ENCODE data around the gene GMPPA. TPM values are rescaled to one million over a fixed set of nuclear protein-coding genes. Genes with fewer than 3 reads are reported as not detected.
A peak's percentile ranks its signal among the peaks of the same experiment; 100 is the strongest.

Gene GMPPA
- total RNA-seq, 1 experiment from 2014 or later, result 89.6 TPM

DNA sequence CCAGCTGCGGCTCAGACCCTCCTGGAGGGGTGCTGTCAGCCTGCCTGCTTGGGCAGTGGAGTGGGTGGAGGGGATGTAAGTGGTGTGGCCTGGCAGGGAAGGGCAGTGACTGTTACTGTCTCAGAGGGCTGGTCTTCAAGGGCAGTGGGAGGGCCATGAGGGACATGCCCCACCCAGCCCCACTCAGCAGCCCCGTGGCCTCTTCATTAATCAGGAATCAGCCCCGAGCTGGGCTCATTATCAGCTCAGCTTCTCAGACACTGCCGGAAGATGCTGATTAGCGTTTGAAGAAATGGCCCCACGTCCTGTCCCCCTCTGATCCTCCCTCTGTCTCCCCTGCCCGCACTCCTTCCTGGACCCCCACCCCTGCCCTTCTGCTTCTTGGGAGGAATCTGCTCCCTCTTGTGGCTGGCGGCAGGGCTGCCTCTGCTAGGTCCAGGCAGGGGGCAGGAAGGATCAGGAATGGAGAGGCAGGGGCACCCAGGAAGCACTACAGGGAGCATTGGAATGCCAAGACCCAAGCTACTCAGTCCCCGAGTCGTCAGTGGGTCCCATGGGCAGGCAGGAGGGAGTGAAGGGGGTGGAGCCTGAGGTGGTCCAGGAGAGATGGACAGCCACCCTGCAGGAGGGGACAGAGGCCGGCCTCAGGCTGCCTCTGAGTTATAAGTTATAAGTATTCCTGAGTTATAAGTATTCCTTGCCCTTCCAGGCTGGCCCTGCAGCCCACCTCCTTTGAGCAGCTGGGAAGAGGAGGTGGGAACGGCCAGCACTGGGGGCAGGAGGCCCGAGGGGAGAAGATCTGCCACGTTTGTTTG is 22.6 kb downstream of the GMPPA start:
- no peaks in the 10 kb centered on the region for H3K9me3 ChIP-seq
- H3K4me3 ChIP-seq, result no peak overlapping the region
- DNase-seq, result peak; percentile 54
- H3K27me3 ChIP-seq, result no peaks in the 10 kb centered on the region; the same call in 1 of the 2 replicates
- no peaks in the 10 kb centered on the region for H3K36me3 ChIP-seq

- Histone ChIP-seq H3K36me3 (no peaks in the 10 kb centered on the region), H3K4me3 (no peak overlapping the region), H3K9me3 (no peaks in the 10 kb centered on the region), H3K27me3 (no peaks in the 10 kb centered on the region; the same call in 1 of the 2 replicates)
- DNase-seq, result peak; percentile 63
Observed at GRCh38 chr2:219522111-219523030, 23.7 kb downstream of the GMPPA start.

DNA sequence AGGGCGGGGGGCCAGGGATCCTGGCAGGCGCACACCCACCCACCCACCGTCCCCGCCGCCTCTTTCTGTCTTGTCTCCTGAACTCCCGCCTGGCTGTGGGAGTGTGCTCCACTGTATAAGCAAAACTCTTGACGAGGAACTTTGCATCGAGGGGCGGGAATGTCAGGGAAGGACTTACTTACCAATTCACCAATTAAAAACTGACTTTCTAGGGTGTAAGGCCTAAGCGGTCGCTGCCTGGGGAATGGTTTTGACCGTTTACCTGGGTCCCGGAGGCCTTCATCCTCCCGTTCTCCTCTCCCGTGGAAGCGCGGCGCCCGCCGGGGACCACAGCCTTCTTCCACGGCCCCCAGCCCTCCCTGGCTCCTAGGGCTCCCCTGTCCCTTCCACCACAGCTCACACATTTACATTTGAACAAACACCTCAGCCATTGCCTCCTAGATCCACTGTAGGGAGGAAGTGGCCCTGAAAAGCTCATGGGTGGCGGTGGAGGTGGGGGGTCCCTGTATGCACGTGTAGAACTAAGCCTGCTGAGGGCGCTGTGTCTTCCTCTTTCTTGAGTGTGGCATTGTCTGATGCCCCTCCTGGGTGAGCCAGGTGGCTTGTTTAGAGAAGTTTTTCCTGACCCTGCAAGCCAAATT is 24.5 kb downstream of the GMPPA start:
- Histone ChIP-seq H3K36me3 (no peaks in the 10 kb centered on the region), H3K27me3 (no peaks in the 10 kb centered on the region; the same call in 1 of the 2 replicates), H3K9me3 (no peaks in the 10 kb centered on the region), H3K4me3 (no peak overlapping the region)
- no peak for DNase-seq

DNA sequence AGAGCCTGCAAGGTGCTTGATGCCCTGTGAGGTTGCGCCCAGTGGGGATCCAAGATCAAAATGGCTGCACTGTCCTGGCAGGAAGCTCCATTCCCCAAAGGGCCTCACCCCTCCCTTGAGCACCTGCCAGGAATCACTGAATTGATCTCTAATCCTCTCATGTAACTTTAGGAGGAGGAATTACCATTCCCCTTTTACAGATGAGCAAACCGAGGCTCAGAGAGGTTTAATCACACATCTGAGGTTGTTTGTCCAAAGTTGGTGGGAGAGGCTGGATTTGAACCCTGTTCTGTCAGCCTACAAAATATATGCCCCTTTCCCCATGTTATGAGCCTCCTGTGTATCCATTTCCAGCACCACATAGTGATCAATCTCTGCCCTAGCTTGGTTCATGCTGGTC is 26.1 kb downstream of the GMPPA start:
- DNase-seq, result no peak
- no peak overlapping the region for H3K4me3 ChIP-seq
- H3K27me3 ChIP-seq, result peaks cover 7% of the 10 kb centered on the region
- H3K36me3 ChIP-seq, result no peaks in the 10 kb centered on the region
- no peaks in the 10 kb centered on the region for H3K9me3 ChIP-seq

- DNase-seq, result no peak
- Histone ChIP-seq H3K36me3 (no peaks in the 10 kb centered on the region), H3K4me3 (no peak overlapping the region), H3K27me3 (peaks cover 12% of the 10 kb centered on the region), H3K9me3 (no peaks in the 10 kb centered on the region)
Observed at GRCh38 chr2:219525533-219526232, 27.0 kb downstream of the GMPPA start.

DNA sequence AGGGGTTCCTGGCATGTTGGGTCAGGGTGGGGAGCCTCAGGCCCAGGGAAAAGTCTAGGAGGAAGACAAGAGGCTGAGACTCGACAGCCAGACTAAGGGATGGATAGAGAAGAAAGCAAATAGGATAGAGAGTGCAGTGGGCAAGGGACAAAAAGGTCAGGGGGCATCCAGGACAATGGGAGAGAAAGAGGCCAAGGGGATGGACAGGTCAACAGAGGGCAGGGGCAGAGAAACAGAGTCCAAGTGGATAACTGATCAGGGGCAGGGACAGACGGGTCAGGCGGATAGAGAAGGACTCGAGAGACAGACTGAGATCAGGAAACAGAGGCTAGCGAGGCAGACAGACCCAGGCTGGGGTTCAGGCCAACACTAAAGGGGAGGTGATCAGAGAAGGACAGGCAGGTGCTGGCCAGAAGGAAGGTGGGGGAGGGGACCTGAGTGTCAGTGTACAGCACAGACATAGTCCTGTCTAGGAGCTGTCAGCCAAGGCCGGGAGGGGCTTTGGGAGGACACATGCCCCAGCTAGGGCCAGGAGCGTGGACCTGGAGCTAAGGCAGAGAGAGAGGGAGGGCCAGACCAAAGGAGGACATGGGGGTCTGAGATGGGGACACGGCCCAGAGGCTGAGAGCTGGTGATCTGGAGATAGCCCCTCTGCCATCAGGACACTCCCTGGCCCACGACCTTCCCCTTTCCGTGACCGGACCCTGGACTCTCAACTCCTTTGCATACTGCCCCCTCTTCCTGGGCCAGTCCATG is 27.8 kb downstream of the GMPPA start:
- H3K27me3 ChIP-seq, result peaks cover 12% of the 10 kb centered on the region
- H3K4me3 ChIP-seq, result no peak overlapping the region
- no peaks in the 10 kb centered on the region for H3K9me3 ChIP-seq
- no peaks in the 10 kb centered on the region for H3K36me3 ChIP-seq
- DNase-seq, result no peak

DNA sequence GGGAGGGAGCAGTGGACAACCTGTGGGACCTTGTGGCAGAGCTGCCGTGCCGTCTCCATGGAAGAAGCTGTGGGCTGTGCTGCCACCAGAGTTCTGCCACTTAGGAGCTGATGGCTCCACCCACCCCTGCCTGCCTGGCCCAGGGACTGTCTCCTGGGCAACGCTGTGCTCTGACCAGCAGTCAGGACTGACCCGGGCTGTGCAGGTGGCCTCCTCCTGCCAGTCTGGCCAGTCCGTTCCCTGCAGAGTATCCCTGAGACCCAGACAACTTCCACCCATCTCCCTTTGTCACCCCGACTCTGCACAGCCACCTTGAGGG is 28.3 kb downstream of the GMPPA start:
- Histone ChIP-seq H3K27me3 (peaks cover 12% of the 10 kb centered on the region), H3K4me3 (no peak overlapping the region), H3K9me3 (no peaks in the 10 kb centered on the region), H3K36me3 (no peaks in the 10 kb centered on the region)
- DNase-seq, result no peak

DNA sequence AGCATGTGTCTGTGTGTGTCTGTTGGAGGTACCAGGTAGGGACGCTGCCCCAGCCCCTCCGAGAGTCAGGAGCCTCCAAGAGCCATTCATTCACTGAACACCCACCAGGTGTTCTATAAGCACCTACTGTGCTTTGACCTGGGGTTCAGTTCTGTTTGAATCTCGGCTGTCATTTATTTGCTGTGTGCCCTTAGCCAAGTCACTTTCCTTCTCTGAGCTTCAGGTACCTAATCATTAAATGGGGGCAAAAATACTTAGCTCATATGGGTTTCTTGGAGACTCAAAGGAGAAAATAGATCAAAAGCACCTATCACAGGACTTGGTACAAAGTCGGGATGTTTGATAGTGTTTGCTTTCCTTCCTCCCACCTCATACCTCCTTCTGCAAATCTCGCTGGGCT is 28.8 kb downstream of the GMPPA start:
- H3K27me3 ChIP-seq, result peaks cover 12% of the 10 kb centered on the region
- H3K4me3 ChIP-seq, result no peak overlapping the region
- DNase-seq, result no peak
- no peaks in the 10 kb centered on the region for H3K36me3 ChIP-seq
- H3K9me3 ChIP-seq, result no peaks in the 10 kb centered on the region

- no peak overlapping the region for H3K4me3 ChIP-seq
- peak; percentile 77 for DNase-seq
Observed at GRCh38 chr2:219530048-219530963, 31.6 kb downstream of the GMPPA start.

DNA sequence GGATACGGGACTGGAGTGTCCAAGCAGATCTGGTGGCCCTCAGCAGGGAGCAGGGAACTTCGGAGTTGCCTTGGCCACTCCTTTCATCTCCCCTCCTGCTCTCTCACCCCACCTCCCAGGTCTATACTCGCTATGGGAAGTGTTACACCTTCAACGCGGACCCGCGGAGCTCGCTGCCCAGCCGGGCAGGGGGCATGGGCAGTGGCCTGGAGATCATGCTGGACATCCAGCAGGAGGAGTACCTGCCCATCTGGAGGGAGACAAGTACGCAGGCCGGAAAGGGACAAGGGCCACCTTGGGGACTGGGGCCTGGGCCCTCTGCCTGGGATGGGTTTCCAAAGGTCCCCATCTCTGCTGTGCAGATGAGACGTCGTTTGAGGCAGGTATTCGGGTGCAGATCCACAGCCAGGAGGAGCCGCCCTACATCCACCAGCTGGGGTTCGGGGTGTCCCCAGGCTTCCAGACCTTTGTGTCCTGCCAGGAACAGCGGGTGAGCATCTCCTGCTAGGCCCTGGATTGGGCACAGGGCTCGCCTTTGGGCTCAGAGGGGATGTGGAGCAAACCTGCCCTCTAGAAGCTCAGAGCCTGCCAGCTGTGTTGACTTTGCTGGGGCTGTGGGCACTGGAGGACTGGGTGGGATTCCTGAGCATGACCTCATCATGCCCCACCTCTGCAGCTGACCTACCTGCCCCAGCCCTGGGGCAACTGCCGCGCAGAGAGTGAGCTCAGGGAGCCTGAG is 33.1 kb downstream of the GMPPA start:
- DNase-seq, result no peak
- no peaks in the 10 kb centered on the region for H3K36me3 ChIP-seq
- H3K4me3 ChIP-seq, result no peak overlapping the region
- peaks cover 12% of the 10 kb centered on the region for H3K27me3 ChIP-seq
- no peaks in the 10 kb centered on the region for H3K9me3 ChIP-seq

More at GRCh38 chr2:219530048-219530963, 31.6 kb downstream of the GMPPA start:
- Histone ChIP-seq H3K9me3 (no peaks in the 10 kb centered on the region), H3K36me3 (no peaks in the 10 kb centered on the region), H3K27me3 (peaks cover 12% of the 10 kb centered on the region)

DNA sequence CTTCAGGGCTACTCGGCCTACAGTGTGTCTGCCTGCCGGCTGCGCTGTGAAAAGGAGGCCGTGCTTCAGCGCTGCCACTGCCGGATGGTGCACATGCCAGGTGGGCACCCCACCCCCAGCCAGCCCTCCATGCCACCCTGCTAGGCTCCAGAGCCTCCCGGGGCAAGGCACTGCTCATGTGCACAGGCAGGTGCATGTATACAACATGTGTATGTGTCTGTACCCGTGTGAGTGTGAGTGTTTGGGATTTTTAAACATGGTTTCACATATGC is 33.6 kb downstream of the GMPPA start:
- no peaks in the 10 kb centered on the region for H3K9me3 ChIP-seq
- no peak for DNase-seq
- H3K27me3 ChIP-seq, result peaks cover 12% of the 10 kb centered on the region
- no peak overlapping the region for H3K4me3 ChIP-seq
- no peaks in the 10 kb centered on the region for H3K36me3 ChIP-seq

- no peaks in the 10 kb centered on the region for H3K36me3 ChIP-seq
- DNase-seq, result no peak
- no peak overlapping the region for H3K4me3 ChIP-seq
- H3K27me3 ChIP-seq, result peaks cover 10% of the 10 kb centered on the region
- no peaks in the 10 kb centered on the region for H3K9me3 ChIP-seq
Observed at GRCh38 chr2:219533930-219534661, 35.4 kb downstream of the GMPPA start.

- no peak for DNase-seq
- Histone ChIP-seq H3K4me3 (no peak overlapping the region), H3K36me3 (peaks cover 11% of the 10 kb centered on the region), H3K9me3 (no peaks in the 10 kb centered on the region), H3K27me3 (no peaks in the 10 kb centered on the region)
Observed at GRCh38 chr2:219536425-219536824, 37.7 kb downstream of the GMPPA start.

DNA sequence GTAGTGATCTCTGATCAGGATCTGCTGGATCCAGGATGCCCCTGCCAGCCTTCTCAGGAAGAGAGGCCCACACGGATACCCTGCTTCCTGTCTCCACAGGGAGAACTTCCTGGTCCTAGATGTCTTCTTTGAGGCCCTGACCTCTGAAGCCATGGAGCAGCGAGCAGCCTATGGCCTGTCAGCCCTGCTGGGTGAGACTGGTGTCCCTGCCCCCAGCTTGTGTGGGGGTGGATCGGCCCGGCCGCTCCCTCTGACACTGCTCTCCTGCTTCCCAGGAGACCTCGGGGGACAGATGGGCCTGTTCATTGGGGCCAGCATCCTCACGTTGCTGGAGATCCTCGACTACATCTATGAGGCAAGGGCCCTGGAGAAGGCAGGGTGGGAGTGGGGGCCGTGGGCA is 38.3 kb downstream of the GMPPA start:
- H3K36me3 ChIP-seq, result peaks cover 15% of the 10 kb centered on the region
- DNase-seq, result no peak
- H3K4me3 ChIP-seq, result no peak overlapping the region
- H3K9me3 ChIP-seq, result no peaks in the 10 kb centered on the region
- no peaks in the 10 kb centered on the region for H3K27me3 ChIP-seq
